Neural crest cell (in vitro differentiated cells): ENCODE measurements around the gene GH2. TPM values are rescaled to one million over a fixed set of nuclear protein-coding genes. Genes with fewer than 3 reads are reported as not detected.
A peak's percentile ranks its signal among the peaks of the same experiment; 100 is the strongest.

ENCODE experiments used
- DNase-seq: peaks from one replicate; pipeline ENCODE4 v3.0.0; 2021; ENCODE audit warnings: low read depth, mixed read lengths, low spot score
- H3K27ac Mint-ChIP-seq: one replicate; pipeline ENCODE4 v1.8.0; 2021; ENCODE audit warnings: mild to moderate bottlenecking, mixed read lengths; ENCODE audit not compliant: unreplicated experiment
- H3K27me3 Mint-ChIP-seq: 2 replicates; pipeline ENCODE4 v1.8.0; 2021; ENCODE audit warnings: low read depth, mild to moderate bottlenecking, mixed read lengths
- H3K36me3 Mint-ChIP-seq: 2 replicates; pipeline ENCODE4 v1.8.0; 2021; ENCODE audit warnings: low read depth, mild to moderate bottlenecking, mixed read lengths
- H3K4me1 Mint-ChIP-seq: 2 replicates; pipeline ENCODE4 v1.8.0; 2021; ENCODE audit warnings: mixed read lengths
- H3K4me3 Mint-ChIP-seq: one replicate; pipeline ENCODE4 v1.8.0; 2021; ENCODE audit warnings: mild to moderate bottlenecking, mixed read lengths
- H3K9me3 Mint-ChIP-seq: 2 replicates; pipeline ENCODE4 v1.8.0; 2021; ENCODE audit warnings: mixed read lengths
- total RNA-seq: library from RNA; stranded (reverse); gene quantifications from 2 replicates; pipeline ENCODE4 v1.2.1, GENCODE V29; 2021
- TF ChIP-seq, protein P1 (sequence below): fragments of 200-600 bp; sonication (generic); conservative IDR thresholded peaks from 2 replicates; pipeline ENCODE4 v1.5.0; 2021; ENCODE audit warnings: antibody characterized with exemption, mild to moderate bottlenecking

GH2 gene
- total RNA-seq, 1 donor from 2014 or later: not detected

DNA sequence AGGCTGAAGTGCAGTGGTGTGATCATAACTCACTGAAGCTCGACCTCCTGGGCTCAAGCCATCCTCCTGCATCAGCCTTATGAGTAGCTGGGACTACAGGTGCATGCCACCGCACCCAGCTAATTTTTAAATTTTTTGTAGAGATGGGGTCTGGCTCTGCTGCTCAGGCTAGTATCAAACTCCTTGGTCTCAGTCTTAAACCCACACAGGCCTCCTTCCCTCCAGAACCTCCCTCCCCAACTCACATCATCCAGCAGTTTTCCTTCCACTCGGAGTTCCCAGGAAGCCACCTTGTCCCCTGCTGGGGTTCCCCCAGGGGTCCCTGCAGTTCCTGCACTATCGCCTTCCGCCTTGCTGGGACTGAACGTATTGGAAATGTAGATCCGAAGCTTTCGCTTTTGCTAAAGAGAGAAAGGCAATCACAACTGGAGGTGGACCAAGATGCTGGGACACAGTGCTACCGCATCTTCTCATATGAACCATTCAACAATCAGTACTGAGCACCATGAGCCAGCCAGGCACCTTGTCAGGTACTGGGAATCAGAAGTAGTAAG is 46.5 kb downstream of the GH2 start:
- no peaks in the 10 kb centered on the region for H3K27me3 Mint-ChIP-seq
- no peak for DNase-seq
- no peaks in the 10 kb centered on the region for H3K9me3 Mint-ChIP-seq
- peaks cover 13% of the 10 kb centered on the region for H3K4me1 Mint-ChIP-seq
- TF ChIP-seq, protein P1, sequence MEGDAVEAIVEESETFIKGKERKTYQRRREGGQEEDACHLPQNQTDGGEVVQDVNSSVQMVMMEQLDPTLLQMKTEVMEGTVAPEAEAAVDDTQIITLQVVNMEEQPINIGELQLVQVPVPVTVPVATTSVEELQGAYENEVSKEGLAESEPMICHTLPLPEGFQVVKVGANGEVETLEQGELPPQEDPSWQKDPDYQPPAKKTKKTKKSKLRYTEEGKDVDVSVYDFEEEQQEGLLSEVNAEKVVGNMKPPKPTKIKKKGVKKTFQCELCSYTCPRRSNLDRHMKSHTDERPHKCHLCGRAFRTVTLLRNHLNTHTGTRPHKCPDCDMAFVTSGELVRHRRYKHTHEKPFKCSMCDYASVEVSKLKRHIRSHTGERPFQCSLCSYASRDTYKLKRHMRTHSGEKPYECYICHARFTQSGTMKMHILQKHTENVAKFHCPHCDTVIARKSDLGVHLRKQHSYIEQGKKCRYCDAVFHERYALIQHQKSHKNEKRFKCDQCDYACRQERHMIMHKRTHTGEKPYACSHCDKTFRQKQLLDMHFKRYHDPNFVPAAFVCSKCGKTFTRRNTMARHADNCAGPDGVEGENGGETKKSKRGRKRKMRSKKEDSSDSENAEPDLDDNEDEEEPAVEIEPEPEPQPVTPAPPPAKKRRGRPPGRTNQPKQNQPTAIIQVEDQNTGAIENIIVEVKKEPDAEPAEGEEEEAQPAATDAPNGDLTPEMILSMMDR: no peak
- H3K36me3 Mint-ChIP-seq: peaks cover 12% of the 10 kb centered on the region
- H3K4me3 Mint-ChIP-seq: peak overlapping the region; percentile 87
- H3K27ac Mint-ChIP-seq: peak overlapping the region; percentile 16

DNA sequence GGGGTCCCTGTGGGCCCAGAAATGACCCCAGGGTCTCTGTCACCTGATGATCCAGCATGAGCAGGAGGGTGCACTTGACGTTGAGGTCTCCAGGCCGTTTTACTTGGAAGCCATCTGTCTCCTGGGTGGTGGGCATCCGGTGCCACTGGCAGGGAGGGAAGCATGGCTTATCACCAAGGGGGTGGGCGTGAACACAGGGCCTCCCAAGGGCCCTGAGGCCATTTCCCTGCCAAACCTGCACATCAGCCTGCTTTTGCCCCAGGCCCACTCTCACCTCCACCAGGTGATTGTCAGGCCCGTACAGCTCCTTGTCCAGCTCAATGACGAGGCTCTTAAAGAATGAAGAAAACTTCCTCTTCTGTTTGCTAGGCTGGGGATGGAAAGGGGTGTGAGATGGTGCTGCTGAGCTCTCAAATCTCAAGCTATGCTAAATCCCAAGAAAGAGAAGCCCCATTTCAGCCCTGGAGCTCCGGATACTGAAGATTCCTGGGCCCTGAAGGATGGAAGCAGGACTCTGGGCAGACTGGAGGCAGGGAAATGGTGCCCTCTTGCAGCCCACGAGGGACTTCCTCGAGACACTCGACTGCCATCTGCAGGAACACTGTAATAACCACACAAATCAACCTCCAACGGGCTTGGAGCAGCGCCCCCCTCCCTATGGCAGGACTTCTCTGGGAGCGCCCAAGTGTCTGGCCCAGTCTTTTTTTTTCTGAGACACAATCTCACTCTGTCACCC is 47.1 kb downstream of the GH2 start:
- peaks cover 16% of the 10 kb centered on the region for H3K4me1 Mint-ChIP-seq
- peaks cover 18% of the 10 kb centered on the region for H3K36me3 Mint-ChIP-seq
- no peaks in the 10 kb centered on the region for H3K9me3 Mint-ChIP-seq
- no peak overlapping the region for H3K27ac Mint-ChIP-seq
- DNase-seq: peak; percentile 56
- H3K27me3 Mint-ChIP-seq: no peaks in the 10 kb centered on the region
- H3K4me3 Mint-ChIP-seq: peak overlapping the region; percentile 87
- TF ChIP-seq, protein P1: peak; percentile 59

DNA sequence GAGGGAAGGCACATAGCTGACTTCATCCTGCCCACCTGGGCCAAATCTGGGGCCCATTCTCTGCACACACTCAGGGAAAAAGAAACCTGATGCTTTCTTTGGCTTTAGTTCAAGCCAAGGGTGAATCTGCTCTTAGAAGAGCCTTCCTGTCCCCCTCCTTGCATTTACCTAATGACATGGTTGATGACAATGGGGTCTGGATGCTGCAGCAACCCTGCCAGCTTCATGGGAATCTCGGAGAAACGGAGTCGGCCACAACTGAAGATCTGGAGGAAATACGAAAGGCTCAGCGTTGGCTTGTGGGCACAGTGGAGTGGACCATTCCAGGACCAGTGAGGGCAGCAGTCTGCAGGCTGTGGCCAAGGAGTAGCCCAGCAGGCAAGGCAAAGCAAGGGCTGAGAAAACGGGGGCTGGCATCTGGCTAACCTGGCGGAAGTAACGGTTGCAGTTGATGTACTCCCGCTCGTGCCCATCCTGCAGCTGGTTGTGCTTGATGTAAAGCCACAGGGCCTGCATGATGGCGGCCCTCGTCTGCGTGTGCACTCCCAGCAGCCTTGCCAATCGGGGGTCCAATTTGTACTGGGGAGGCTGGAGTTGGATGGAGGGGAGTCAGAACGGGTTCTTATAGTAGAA is 47.9 kb downstream of the GH2 start:
- DNase-seq: no peak
- Mint-ChIP-seq H3K27me3 (no peaks in the 10 kb centered on the region), H3K4me1 (peaks cover 16% of the 10 kb centered on the region), H3K36me3 (peaks cover 19% of the 10 kb centered on the region), H3K9me3 (no peaks in the 10 kb centered on the region), H3K4me3 (peak overlapping the region; percentile 61), H3K27ac (no peak overlapping the region)
- TF ChIP-seq, protein P1: no peak

DNA sequence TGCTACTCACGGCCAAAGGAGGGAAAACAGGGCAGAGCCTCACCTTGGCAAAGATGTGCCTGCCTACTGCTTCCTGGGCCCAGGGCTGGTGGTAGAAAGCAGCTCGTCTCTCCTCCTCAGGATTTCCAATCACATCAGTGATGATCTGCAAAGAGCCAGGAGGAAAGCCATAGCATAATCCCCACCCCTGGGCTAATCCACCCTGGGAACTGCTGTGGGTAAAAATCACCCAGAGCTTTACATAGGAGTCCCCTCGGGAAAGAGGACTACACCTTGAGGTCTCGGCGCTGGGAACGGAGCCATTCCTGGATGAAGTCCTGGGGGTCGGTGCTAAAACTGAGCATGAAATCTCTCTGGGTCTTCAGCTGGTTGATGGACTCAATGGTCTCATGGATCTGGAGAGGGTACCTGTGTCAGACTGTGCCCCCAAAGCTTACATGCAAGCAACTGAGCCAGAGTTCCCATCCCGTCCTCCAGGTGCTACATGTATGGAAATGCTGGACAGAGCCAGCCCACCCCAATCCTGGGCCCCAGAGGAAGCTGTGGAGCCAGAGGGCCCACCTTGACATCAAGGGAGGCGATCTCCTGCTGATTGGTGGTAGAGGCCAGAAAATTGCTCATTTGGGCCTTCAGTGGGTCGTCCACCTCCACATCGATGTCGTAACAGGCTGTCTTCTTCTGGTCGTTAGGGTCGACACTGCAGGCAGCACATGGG is 48.6 kb downstream of the GH2 start:
- Mint-ChIP-seq H3K27ac (no peak overlapping the region), H3K4me3 (peak overlapping the region; percentile 61), H3K36me3 (peaks cover 19% of the 10 kb centered on the region), H3K9me3 (no peaks in the 10 kb centered on the region), H3K27me3 (no peaks in the 10 kb centered on the region), H3K4me1 (peaks cover 18% of the 10 kb centered on the region)
- TF ChIP-seq, protein P1: no peak
- no peak for DNase-seq

DNA sequence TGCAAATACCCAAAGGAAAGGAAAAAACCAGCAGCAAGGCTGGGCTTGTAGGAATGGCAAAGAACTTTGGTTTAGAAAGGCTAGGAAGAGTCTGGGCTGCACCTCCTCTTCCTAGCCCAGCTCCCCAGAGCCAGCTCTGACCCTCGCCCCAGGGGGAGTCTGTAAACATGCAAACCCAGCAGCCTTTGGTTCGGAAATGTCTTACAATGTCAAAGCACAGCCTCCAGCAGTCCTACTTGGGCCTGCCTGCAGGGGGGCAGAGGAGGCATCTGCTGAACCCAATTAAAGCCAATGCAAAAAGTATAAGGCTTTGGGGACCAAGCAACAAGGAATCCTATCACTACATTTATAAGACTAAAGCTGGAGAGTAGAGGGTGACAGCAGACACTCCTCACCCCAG is 49.3 kb downstream of the GH2 start:
- no peak for DNase-seq
- H3K27me3 Mint-ChIP-seq: no peaks in the 10 kb centered on the region
- TF ChIP-seq, protein P1: no peak
- no peak overlapping the region for H3K27ac Mint-ChIP-seq
- peak overlapping the region; percentile 73 for H3K4me3 Mint-ChIP-seq
- H3K36me3 Mint-ChIP-seq: peaks cover 19% of the 10 kb centered on the region
- H3K4me1 Mint-ChIP-seq: peaks cover 23% of the 10 kb centered on the region
- no peaks in the 10 kb centered on the region for H3K9me3 Mint-ChIP-seq
